ENCODE data around the gene PROC.

DNA sequence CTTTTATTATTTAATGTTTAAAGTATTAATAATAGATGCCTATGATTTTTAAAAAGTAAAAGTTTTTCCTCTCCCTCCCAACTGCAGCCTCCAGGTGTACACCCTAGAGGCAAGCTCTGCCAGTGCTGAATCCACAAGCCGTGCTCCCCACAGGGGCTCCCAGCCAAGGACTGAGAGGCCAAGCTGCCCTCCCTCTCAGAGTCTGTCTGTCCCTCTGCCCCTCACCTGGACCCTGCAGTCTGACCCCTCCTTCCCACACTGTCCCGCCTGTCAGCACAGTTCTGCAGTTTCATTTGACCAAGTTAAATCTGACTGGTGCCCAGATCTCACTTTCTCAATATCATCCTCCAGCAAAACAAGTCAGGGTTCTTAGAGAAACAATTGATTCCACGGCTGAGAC is 14.8 kb upstream of the PROC start:
- TF ChIP-seq, protein P1, sequence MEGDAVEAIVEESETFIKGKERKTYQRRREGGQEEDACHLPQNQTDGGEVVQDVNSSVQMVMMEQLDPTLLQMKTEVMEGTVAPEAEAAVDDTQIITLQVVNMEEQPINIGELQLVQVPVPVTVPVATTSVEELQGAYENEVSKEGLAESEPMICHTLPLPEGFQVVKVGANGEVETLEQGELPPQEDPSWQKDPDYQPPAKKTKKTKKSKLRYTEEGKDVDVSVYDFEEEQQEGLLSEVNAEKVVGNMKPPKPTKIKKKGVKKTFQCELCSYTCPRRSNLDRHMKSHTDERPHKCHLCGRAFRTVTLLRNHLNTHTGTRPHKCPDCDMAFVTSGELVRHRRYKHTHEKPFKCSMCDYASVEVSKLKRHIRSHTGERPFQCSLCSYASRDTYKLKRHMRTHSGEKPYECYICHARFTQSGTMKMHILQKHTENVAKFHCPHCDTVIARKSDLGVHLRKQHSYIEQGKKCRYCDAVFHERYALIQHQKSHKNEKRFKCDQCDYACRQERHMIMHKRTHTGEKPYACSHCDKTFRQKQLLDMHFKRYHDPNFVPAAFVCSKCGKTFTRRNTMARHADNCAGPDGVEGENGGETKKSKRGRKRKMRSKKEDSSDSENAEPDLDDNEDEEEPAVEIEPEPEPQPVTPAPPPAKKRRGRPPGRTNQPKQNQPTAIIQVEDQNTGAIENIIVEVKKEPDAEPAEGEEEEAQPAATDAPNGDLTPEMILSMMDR (IDR thresholded peaks at IDR 0.05) = no peak
- no peak for TF ChIP-seq POLR2AphosphoS5 (IDR thresholded peaks at IDR 0.05)

Data from esophagus muscularis mucosa (tissue), 3 donors.